ENCODE measurements around the gene DNHD1.
A peak's percentile ranks its signal among the peaks of the same experiment; 100 is the strongest.

The DNHD1 gene

DNA sequence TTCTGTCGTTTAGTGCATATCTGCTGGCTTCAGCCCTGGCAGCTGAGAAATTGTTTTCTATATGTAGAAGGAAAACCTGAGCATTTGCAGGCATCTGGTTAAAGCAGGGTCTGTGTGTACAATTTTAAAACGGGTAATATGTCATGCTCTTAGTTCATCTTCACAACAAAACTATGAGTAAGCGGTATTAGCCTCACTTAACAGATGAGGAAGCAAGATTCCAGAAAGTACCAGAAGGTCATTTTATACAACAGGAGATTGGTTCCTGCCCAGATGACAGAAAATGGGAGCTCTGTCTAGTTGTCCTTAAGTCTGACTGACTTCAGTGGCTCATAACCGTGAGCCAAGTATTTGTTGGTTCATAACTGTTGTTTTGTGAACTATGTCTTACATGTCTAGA is 14.6 kb upstream of the DNHD1 start:
- no peak for DNase-seq
- H3K4me1 Mint-ChIP-seq, result peaks cover 40% of the 10 kb centered on the region
- H3K27ac Mint-ChIP-seq, result peak overlapping the region; percentile 46

DNA sequence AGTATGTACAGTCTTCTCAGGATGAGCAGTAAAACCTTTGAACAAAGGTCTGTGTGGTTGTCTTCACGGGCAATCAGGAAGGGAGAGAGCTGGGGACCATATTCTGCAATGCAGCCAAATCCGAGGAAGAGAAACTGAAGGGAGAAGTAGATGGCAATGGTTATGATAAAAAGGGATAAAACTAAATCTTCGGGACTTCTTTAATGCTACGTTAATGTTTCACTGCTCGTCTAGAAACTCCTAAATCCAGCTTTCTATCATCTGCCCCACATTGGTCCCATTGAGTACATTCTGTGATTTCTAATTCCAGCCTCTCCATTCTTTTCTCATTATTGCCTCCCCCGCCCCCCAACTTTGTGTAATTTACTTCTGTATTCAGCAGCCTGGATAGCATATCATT is 14.1 kb upstream of the DNHD1 start:
- Mint-ChIP-seq H3K36me3 (ENCODE audit: low read depth) (peaks cover 25% of the 10 kb centered on the region), H3K27ac (peak overlapping the region; percentile 46), H3K4me1 (peaks cover 40% of the 10 kb centered on the region), H3K4me3 (peak overlapping the region; percentile 96), H3K9me3 (no peaks in the 10 kb centered on the region), H3K27me3 (ENCODE audit: low read depth, poor library complexity) (no peaks in the 10 kb centered on the region)
- TF ChIP-seq, protein P1, sequence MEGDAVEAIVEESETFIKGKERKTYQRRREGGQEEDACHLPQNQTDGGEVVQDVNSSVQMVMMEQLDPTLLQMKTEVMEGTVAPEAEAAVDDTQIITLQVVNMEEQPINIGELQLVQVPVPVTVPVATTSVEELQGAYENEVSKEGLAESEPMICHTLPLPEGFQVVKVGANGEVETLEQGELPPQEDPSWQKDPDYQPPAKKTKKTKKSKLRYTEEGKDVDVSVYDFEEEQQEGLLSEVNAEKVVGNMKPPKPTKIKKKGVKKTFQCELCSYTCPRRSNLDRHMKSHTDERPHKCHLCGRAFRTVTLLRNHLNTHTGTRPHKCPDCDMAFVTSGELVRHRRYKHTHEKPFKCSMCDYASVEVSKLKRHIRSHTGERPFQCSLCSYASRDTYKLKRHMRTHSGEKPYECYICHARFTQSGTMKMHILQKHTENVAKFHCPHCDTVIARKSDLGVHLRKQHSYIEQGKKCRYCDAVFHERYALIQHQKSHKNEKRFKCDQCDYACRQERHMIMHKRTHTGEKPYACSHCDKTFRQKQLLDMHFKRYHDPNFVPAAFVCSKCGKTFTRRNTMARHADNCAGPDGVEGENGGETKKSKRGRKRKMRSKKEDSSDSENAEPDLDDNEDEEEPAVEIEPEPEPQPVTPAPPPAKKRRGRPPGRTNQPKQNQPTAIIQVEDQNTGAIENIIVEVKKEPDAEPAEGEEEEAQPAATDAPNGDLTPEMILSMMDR (IDR thresholded peaks at IDR 0.05), result no peak
- DNase-seq, result no peak

More for the DNA sequence above, 14.6 kb upstream of the DNHD1 start:
- TF ChIP-seq, protein P1 (IDR thresholded peaks at IDR 0.05), result no peak
- Mint-ChIP-seq H3K36me3 (ENCODE audit: low read depth) (peaks cover 29% of the 10 kb centered on the region), H3K27me3 (ENCODE audit: low read depth, poor library complexity) (no peaks in the 10 kb centered on the region), H3K9me3 (no peaks in the 10 kb centered on the region), H3K4me3 (peak overlapping the region; percentile 96)

DNA sequence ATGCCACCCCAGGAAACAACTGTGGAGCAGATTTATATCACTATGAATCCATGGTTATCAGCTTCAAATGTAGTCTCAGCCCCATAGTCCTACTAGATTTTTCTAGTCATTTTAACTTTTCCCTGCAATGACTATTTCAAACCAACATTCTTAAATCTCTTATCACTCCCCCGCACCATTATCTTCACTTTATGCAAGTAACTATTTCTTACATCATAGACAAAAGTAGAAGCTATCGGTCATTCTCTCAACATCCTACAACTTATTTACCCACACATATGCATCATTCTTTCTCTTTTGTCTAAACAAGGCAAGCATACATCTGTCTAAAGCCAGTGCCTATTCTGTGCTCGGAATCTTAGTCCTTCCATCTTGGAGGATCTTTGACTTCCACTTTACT is 11.4 kb upstream of the DNHD1 start:
- Mint-ChIP-seq H3K36me3 (ENCODE audit: low read depth) (peaks cover 19% of the 10 kb centered on the region), H3K27ac (no peak overlapping the region), H3K27me3 (ENCODE audit: low read depth, poor library complexity) (no peaks in the 10 kb centered on the region), H3K9me3 (no peaks in the 10 kb centered on the region), H3K4me3 (no peak overlapping the region), H3K4me1 (peaks cover 23% of the 10 kb centered on the region)
- no peak for DNase-seq
- TF ChIP-seq, protein P1 (IDR thresholded peaks at IDR 0.05), result no peak

DNA sequence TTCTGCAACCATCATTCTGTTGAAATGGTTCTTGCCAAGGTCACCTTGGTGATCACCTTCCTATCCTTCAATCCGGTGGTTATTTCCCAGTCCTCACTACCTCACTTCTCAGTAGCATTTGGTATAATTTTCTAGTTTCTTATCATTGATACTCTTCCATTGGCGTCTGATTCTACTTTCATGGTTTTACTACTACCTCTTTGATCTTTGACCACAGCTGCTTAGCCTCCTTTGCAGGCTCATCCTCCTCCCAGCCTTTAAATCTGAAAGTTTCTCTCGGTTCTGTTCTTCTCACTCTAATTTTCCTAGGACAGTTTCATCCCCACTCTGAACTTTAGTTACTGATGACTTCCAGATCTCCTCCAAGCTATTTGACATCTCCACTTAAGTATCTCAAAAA is 10.8 kb upstream of the DNHD1 start:
- TF ChIP-seq, protein P1 (IDR thresholded peaks at IDR 0.05), result no peak
- H3K9me3 Mint-ChIP-seq, result no peaks in the 10 kb centered on the region

DNA sequence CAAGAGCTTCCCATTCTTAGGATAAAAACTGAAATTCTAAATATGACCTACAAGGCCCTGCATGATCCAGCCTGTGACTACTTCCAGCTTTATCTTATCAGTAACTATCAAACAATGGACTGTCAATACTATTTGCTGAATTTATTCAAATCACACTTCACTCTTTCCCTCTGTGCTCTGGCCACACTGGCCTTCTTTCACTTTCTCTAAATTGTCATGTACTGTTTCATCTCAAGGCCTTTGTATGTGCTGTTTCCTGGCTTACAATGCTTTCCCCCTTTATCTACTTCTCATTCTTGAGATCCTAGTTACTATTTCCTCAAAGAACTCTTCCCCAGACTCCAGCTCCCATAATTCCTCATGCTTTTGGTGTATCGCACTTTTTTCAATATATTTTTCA is 10.1 kb upstream of the DNHD1 start:
- Mint-ChIP-seq H3K36me3 (ENCODE audit: low read depth) (peaks cover 19% of the 10 kb centered on the region), H3K9me3 (no peaks in the 10 kb centered on the region), H3K27ac (no peak overlapping the region), H3K27me3 (ENCODE audit: low read depth, poor library complexity) (no peaks in the 10 kb centered on the region), H3K4me1 (peaks cover 15% of the 10 kb centered on the region), H3K4me3 (no peak overlapping the region)
- no peak for DNase-seq
- TF ChIP-seq, protein P1 (IDR thresholded peaks at IDR 0.05), result no peak

More for the DNA sequence above, 10.8 kb upstream of the DNHD1 start:
- Mint-ChIP-seq H3K4me1 (peaks cover 17% of the 10 kb centered on the region), H3K4me3 (no peak overlapping the region), H3K27me3 (ENCODE audit: low read depth, poor library complexity) (no peaks in the 10 kb centered on the region), H3K36me3 (ENCODE audit: low read depth) (peaks cover 19% of the 10 kb centered on the region), H3K27ac (no peak overlapping the region)
- DNase-seq, result no peak

DNA sequence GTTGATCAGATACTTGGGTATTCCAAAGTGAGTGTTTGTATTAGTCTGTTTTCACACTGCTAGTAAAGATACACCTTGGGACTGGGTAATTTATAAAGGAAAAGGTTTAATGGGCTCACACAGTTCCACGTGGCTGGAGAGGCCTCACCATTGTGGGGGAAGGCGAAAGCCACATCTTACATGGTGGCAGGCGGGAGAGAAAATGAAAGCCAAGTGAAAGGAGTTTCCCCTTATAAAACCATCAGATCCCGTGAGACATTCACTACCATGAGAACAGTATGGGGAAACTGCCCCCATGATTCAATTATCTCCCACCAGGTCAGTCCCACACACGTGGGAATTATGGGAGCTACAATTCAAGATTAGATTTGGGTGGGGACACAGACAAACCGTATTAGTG is 8.7 kb upstream of the DNHD1 start:
- DNase-seq, result no peak
- H3K27me3 Mint-ChIP-seq (ENCODE audit: low read depth, poor library complexity), result no peaks in the 10 kb centered on the region
- H3K27ac Mint-ChIP-seq, result no peak overlapping the region
- H3K4me1 Mint-ChIP-seq, result peaks cover 3% of the 10 kb centered on the region
- no peak overlapping the region for H3K4me3 Mint-ChIP-seq
- H3K9me3 Mint-ChIP-seq, result no peaks in the 10 kb centered on the region
- TF ChIP-seq, protein P1 (IDR thresholded peaks at IDR 0.05), result no peak
- H3K36me3 Mint-ChIP-seq (ENCODE audit: low read depth), result peaks cover 9% of the 10 kb centered on the region

All from nephron progenitor cell (in vitro differentiated cells).